ENCODE results near the gene TTLL7.
"Not testable (repeated sequence)": the region's sequence is repeated elsewhere in the genome, so short reads cannot be mapped to it uniquely, and the experiment has no call there.

TTLL7 gene

DNA sequence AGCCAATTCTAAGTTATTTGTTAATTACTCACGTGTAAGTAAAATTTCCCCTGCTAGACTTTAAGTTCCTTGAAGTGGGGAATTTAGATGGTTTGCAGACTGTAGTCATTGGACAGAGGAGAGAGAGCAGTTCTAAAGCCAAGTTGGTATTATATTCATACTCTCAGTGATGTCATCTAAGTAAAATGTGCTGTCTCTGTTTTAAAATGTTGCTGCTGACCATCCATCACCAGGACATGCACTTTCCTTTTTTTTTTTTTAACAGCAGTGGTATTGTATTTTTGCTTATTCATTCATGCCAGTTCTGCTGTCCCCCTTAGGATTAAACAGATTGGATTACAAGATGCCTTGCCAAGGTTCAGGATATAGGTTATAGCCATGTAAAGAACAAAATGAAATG lies 2.3 kb downstream of the TTLL7 start:
- DNase-seq (ENCODE audit: low read depth), result no peak

DNA sequence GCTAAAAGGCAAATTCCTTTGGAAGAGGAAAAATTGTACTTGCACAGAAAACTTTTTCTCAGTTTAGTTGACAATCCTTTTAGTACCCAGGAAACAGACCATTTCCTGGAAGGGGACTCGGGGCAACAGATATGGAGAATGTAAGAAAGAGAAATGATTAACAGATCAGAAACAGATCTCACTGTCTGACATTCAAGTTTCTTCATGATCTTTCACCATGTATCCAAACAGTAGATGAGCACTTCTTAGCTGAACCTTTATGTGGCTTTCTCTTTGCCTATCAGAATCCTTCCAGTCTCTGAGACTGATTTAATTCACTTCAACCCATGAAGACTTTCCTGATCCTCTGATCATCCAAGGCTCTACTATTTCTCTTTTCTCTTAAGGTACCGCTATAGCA lies 2.7 kb downstream of the TTLL7 start:
- DNase-seq (ENCODE audit: low read depth), result no peak

DNA sequence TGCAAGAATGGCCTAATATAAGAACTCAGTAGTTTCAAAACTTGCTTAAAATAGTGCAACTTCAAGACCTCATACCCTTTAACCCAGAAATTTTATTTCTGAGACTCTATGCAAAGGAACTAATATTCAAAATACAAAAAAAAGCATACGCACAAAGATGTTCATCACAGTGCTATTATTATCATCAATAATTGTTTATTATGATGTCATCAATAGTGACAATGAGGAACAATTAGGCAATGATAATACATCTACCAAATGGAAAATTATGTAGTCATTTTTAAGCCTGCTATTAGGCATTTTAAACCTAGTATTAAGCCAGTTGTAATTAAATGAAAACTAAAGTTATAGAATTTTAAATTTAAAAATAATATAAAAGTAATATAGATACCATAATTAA lies 3.3 kb downstream of the TTLL7 start:
- DNase-seq (ENCODE audit: low read depth), result no peak

GRCh38 chr1:83994111-83994510 lies 4.8 kb downstream of the TTLL7 start:
- DNase-seq (ENCODE audit: low read depth), result no peak

GRCh38 chr1:83990734-83991133 lies 8.2 kb downstream of the TTLL7 start:
- no peak for DNase-seq (ENCODE audit: low read depth)

DNA sequence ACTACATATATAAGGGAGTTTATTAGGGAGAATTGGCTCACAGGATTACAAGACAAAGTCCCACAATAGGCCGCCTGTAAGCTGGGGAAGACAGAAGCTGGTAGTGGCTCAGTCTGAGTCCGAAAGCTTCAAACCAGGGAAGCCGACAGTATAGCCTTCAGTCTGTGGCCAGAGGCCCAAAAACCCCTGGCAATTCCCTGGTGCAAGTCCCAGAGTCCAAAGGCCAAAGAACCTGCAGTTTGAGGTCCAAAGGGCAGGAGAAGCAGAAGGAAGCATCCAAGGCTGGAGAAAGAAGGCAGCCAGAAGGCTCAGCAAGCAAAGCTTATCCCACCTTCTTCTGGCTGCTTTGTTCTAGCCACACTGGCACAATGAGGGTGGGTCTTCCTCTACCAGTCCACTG lies 13.9 kb downstream of the TTLL7 start:
- no peak for DNase-seq (ENCODE audit: low read depth)

GRCh38 chr1:83983918-83984317 lies 15.0 kb downstream of the TTLL7 start:
- DNase-seq (ENCODE audit: low read depth), result not testable (repeated sequence)

- DNase-seq (ENCODE audit: low read depth), result no peak
Observed at GRCh38 chr1:83978056-83978455, 20.9 kb downstream of the TTLL7 start.

DNA sequence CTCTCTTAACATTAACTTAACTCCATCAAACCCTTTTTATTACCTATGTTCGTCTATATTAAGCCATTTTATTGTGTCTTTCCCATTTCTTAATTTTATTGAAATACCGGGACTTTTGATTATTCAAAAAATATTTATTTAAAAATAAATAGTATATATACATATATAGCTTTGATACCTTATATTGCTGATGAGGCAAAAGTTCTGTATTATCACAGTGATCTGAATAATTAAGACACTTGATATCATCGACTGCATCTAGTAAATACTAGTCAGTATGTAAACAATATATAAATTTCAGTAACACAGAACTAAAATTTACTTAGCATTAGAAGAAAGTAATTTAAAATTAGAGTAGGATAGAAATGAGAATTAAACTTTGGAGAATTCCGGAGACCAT lies 22.0 kb downstream of the TTLL7 start:
- DNase-seq (ENCODE audit: low read depth), result no peak

DNA sequence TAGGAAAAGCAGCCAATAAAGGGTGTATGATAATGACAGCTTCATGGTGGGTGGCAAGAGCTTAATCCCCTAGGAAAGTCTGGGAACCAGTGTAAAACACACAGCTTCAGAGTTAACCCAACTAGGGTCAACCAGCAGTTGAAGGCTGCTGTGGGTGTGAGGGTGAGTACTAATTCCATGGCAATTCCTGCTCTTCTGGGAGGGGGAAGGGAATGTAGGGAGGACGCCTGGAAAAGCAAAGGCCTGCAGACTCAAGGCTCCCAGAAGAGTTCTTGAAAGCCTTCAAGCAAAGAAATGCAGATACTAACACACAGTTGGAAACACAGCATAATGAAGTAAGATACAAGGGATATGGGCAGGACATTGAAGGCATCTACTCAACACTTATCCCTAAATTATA lies 28.1 kb downstream of the TTLL7 start:
- DNase-seq (ENCODE audit: low read depth), result no peak

DNA sequence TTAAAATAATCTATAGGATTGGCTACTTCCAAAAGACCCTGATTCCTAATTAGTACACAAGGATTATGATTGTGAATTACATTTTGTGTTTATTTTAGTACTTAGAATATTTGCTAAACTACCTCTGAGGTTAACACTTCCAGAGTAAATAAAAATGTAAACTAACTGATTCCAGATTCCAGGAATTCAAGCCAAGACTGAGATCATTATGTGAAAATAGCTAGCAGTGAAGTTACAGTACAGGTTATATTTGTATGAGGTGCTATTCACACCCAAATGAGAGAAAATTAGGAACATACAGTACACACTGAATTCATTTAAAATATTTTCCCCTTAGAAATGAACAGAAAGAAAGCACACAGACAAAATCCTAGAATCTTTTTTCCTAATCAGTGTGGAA lies 28.8 kb downstream of the TTLL7 start:
- no peak for DNase-seq (ENCODE audit: low read depth)

DNA sequence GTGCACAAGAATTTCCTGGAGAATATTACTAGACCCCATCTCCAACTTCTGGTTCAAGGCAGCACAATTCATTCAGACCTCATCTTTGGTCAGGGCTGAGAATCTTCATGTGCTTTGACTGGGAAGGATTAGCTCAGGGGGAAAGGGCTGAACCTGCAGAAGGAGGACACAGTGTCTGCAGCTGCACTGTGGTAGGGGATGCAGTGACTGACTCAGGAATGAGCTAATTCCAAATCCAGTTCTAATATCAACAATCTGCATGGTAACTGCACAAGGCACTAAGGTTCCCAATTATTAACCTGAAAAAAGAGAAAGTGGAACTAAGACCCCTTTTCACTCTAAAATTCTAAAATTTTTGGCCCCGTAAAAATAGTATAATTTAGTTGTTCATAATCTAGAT lies 31.6 kb downstream of the TTLL7 start:
- DNase-seq (ENCODE audit: low read depth), result no peak

DNA sequence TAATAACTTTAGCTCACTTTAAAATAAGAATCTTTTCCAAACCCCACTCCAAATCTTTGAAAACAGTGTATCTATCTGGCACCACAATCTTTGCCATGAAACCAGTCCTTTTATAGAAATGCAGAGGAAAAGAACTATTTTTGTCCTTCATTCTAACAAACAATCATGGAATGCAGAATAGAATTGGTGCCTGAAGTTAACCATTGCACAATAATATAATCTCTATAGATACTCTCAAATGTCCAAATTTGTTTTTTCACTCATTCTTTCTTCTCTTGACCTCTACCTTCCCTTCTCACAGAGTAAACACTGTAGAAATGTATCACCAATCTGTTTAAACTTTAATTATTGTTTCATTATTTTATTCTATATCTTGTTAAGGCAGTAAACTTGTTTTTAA lies 34.8 kb downstream of the TTLL7 start:
- no peak for DNase-seq (ENCODE audit: low read depth)

DNA sequence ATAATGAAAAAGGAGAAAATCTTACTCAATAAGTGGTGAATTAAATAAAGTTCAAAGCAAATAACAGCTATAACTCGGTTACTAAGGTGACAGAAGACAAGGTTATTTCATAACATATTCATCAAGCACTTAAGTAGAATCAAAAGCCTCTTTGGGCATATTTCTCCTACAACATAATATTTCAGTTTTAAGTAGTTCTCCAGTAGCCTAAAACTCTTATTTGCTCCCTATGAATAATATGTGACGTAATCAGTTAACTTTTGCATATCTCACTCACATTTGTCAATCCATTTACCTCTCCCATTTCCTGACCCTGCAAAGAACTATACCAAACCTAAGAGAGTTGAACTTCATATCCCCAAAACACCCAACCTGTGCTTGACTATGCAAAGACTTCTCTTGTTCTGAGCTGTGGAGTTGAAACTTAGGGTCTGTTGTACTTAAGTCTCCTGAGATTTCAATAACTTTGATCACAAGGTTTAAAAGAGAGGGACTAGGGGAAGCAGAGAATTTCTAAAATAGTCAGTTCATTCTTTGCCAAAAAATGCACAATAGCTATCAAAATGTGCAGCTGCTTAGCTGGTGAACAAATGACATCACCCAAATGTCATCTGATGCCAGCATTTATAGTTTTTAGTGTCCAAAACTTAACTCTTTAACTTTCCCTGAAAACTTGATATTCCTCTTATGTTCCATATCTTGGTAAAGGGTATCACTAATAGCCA lies 37.2 kb downstream of the TTLL7 start:
- no peak for DNase-seq (ENCODE audit: low read depth)

GRCh38 chr1:83960669-83961277 lies 38.2 kb downstream of the TTLL7 start:
- DNase-seq (ENCODE audit: low read depth), result no peak

GRCh38 chr1:83959824-83960498 lies 39.0 kb downstream of the TTLL7 start:
- no peak for DNase-seq (ENCODE audit: low read depth)

DNA sequence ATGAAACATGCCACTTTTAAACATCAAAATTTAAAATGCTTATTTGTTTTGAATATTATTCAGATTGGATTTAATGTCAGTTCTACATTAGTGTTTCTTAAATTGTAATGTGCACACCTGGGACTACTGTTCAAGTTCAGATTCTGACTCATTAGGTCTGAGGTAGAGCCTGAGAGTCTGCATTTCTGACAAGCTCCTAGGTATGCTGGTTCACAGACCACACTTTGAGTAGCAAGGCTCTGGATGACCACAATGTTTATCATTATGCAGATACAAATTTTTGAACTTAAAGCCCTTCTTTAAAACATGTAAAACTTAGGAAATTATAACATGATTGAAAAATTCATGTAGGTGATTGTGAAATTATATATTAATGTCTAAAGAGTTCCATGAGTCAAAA lies 40.2 kb downstream of the TTLL7 start:
- DNase-seq (ENCODE audit: low read depth), result no peak

GRCh38 chr1:83954166-83954823 lies 44.6 kb downstream of the TTLL7 start:
- DNase-seq (ENCODE audit: low read depth), result no peak

- no peak for DNase-seq (ENCODE audit: low read depth)
Observed at GRCh38 chr1:83950106-83950661, 48.7 kb downstream of the TTLL7 start.

GRCh38 chr1:83942914-83943313 lies 56.0 kb downstream of the TTLL7 start:
- DNase-seq (ENCODE audit: low read depth), result no peak

- no peak for DNase-seq (ENCODE audit: low read depth)
Observed at GRCh38 chr1:83934550-83934949, 64.4 kb downstream of the TTLL7 start.

DNA sequence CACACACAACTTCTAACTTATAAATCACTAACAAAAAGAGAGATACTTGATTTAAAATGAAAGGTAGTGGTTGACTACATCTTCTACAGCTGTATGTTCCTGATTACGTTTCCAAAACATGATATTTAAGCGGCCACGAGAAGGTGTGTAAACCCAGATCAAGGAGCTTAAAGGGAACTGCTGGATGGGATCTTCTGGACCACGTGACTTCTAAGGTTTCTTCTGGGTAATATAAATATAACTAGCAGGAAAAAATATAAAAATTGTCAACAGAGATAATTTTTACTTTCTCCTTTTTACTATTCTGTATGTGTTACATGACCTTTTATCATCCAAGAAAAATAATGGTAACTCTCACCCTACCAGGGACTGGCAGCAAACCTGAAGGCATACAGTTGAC lies 66.2 kb downstream of the TTLL7 start:
- DNase-seq (ENCODE audit: low read depth), result no peak

- DNase-seq (ENCODE audit: low read depth), result no peak
Observed at GRCh38 chr1:83932281-83932680, 66.7 kb downstream of the TTLL7 start.

All from activated T-cell treated with anti-CD3 and anti-CD28 coated beads for 24 hours (primary cell).